OCI-M2 (cell line): ENCODE data around the gene ATG14.
"Not testable (repeated sequence)": the region's sequence is repeated elsewhere in the genome, so short reads cannot be mapped to it uniquely, and the experiment has no call there.

ENCODE experiments used
- DNase-seq: peaks from one replicate; lab custom pipeline; 2025; ENCODE audit not compliant: unreplicated experiment; lab: John Stamatoyannopoulos, UW

Gene ATG14

DNA sequence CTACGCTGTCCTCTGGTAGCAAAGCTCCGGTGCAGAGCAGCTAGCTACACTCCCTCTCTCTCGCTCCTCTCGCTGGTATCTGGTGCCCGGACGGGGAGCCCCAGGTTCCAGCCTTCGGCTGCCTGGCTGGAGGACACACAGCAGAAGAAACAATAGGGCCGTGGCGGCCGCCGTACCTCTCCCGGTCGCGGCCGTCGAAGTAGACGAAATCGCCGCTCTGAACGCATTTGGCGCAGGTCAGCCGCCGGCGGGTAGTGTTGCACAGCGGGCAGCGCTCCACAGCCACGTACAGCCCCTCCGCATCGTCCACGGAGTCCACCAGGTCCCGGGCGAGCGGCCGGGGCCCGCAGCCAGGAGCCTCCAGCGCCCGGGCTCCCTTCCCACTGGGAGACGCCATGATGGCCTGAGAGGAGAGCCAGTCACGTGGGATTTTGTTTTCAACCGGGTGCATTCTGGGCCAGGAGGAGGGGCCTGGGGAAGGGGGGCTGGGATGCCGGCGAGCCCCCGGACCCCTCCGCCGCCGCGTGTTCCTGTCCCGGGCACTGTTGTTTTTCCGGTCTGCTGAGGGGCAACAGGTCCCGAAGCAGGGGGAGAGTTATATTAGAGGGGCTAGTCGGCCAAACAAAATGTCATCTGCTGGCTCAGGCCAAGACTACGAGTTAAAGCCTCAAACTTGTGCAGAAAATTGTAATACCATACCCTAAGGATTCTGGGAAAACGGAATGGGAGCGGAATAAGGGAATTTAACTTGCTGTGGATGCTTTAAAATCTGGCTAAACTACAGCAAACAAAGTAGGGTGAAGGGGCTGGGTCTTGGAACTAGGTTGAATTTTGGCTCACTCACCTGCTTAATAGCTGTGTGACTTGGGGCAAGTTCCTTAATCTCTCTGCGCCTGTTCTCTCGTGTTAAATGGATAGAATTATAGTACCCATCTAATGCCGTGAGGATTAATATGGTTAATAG is at the start of gene ATG14:
Gene ATG14, minus strand, starts transcription at position 405 of the 964 bp plus-strand sequence. Its CDS starts 8 bp downstream, at position 397.
- peak; percentile 30 for DNase-seq

- DNase-seq = no peak
These were observed 47.3 kb upstream of the ATG14 start for GRCh38 chr14:55458800-55459515.

GRCh38 chr14:55457496-55457895 is 45.9 kb upstream of the ATG14 start:
- DNase-seq = no peak

DNA sequence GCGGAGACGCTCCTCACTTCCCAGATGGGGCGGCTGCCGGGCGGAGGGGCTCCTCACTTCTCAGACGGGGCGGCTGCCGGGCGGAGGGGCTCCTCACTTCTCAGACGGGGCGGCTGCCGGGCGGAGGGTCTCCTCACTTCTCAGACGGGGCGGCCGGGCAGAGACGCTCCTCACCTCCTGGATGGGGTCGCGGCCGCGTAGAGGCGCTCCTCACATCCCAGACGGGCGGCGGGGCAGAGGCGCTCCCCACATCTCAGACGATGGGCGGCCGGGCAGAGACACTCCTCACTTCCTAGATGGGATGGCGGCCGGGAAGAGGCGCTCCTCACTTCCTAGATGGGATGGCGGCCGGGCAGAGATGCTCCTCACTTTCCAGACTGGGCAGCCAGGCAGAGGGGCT is 44.8 kb upstream of the ATG14 start:
- DNase-seq = not testable (repeated sequence)

GRCh38 chr14:55454264-55455002 is 42.8 kb upstream of the ATG14 start:
- DNase-seq = no peak

DNA sequence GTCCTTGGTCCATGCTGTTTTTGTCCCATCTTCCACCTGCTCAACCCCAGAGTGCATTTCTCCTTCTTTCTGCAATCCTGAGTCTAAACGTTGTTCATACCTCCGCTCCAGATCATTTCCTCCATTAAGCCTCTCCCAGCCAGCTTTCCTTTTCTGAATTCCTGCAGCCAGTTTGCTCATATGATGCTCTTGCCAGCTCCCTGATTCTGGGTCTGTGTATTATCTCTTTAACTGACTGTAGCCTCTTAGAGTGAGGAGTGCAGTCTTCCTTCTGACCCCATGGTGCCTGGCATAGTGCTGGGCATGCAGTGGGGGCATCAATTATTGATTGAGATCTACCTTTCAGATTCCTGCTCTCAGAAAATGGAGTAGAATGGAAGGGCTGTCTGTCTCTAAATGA is 40.3 kb upstream of the ATG14 start:
- no peak for DNase-seq

- DNase-seq = no peak
These were observed 39.8 kb upstream of the ATG14 start for GRCh38 chr14:55451398-55451797.

DNA sequence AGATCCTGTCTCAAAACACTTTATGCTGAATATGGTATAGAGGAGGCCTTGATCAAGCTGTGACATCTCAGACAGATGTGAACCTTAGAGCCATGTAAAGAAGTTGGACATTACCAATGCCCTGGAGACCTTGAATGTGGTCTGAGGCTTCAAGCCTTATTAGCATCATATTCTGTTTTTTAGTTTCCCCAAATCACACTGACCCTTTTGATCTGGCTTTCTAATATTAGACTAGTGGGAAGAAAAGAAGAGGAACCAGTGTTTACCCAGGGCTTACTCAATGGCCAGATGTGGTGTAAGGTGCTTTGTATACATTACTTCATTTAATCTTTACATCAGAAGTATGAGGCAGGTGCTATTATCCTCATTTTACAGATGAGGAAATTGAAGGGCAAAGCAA is 39.4 kb upstream of the ATG14 start:
- DNase-seq = no peak

DNA sequence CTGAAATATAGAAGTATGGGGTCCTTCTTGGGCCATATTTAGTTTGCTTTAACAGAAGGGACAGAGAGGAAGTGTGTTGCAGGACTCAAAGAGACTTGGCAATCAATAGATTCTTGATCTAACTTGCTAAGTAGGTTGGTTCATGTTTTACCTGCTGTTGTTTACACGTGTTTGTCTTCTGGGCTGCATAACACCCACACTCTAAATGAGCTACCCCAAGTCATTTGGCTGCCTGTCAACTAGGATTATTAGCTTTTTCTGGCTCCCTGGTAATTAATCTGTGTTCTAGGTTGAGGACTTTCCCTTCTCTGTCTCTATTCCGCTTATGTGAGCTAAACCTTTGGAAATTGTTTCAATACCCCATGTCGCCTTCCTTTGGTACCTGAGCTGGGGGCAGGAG is 38.9 kb upstream of the ATG14 start:
- no peak for DNase-seq

DNA sequence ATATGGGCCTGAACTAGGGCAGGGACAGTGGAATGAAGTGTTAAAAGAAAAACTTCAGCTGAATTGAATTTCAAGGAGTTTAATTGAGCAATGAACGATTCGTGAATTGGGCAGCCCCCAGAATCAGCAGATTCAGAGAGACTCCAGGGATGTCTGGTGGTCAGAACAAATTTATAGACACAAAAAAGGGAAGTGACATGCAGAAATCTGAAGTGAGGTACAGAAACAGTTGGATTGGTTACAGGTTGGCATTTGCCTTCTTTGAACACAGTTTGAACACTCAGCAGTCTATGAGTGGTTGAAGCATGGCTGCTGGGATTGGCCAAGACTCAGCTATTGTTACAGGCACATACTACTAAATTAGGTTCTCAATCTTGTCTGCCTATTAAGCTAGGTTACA is 38.5 kb upstream of the ATG14 start:
- DNase-seq = no peak

GRCh38 chr14:55449116-55449515 is 37.5 kb upstream of the ATG14 start:
- DNase-seq = no peak

- no peak for DNase-seq
These were observed 36.5 kb upstream of the ATG14 start for GRCh38 chr14:55448141-55448614.

GRCh38 chr14:55446833-55447232 is 35.2 kb upstream of the ATG14 start:
- DNase-seq = no peak

GRCh38 chr14:55446127-55446736 is 34.6 kb upstream of the ATG14 start:
- DNase-seq = no peak

- no peak for DNase-seq
These were observed 29.7 kb upstream of the ATG14 start for GRCh38 chr14:55441286-55441685.

DNA sequence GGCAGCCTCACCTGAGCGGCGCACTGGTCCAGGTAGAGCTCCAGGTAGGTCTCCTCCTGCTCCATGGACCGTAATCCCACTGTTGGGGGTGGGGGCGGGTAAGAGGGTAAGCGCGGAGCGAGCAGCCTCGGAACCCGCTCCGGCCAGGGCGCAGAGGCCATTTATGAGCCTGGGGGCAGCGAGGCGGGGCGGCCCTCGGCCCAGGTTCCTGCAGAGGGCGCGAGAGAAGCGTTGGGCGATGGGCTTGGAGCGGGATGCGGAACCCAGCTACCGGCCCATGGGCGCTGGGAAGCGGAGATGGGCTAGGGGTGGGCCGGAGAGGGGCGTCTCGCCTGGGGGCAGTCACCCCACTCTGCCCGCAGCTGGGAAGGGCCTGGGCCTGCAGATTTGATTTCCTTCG is 28.8 kb upstream of the ATG14 start, which contains the start of gene TBPL2:
Gene TBPL2, minus strand, starts transcription at position 232 of the 400 bp plus-strand sequence. Its CDS starts 167 bp downstream, at position 65.
- no peak for DNase-seq

DNA sequence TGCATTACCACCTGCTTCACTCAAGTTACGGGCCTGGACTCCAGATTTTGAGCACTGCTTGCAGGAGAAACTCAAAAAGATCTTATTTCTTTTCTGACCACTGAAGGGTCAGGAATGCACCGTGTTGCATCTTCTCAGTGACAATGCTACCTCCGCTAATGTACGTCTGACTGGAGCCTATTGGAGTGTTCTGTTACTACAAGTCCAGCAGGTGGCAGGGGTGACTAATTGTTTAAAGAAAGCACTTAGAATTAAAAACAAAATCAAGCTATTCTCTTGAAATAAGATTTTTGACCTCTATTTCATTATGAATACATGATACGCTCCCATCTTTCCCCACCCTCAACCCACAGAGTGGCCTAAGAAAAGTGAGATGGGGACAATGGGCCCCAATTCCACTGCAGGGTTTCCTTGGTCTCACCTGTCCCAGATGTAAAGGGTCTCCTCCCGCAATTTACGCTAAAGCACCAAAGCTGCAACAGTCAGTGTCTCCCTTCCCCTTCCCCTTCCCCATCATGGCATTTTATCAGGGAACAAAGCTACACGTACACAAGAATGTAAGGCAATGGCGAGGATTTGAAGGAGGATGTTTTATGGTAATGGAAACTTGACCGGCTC is 26.5 kb upstream of the ATG14 start:
- no peak for DNase-seq

- DNase-seq = no peak
These were observed 25.3 kb upstream of the ATG14 start for GRCh38 chr14:55436931-55437330.

DNA sequence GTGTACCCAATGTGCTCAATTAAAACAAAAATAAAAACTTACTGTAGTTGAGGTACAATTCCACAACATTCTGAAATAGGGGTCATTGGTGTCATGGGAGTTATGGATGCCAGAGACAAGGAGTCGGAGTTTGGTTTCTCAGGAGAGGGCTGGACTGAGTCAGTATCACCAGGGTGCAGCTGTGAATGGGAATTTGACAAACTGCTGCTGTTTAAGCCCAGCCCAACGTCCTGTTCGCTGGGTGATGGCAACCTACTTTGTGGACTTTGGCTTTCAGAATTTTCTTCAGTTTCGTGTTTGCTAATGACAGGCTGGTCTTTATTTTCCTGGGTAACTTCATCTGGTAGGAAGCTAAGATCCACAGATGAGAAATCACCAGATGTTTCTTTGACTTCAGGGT is 24.9 kb upstream of the ATG14 start:
- no peak for DNase-seq

DNA sequence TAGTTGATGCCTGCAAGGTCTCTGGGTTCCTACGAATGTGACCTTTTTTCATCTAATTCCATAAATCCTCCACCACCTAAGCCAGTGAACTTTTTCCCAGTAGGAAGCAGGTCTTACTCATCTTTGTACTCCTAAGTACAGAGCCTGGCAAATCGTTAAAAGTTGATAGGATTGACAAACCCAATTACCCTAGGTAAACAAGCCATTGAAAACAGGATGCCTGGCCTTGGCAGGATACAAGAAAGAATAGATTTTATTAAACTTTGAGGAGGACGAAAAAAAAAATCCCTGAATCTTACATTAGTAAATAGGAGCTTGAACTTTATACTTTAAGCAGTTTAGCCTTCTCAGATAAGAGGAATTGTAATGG is 23.2 kb upstream of the ATG14 start:
- no peak for DNase-seq
